Stimulated activated CD4-positive, alpha-beta T cell treated with anti-CD3 and anti-CD28 coated beads, Interleukin-15, amount 100 ng/mL, for 1 hour (primary cell): ENCODE results near the gene FCHSD2.
"Not testable (repeated sequence)": the region's sequence is repeated elsewhere in the genome, so short reads cannot be mapped to it uniquely, and the experiment has no call there.

Source experiments
- DNase-seq, 2 donors: peaks; one replicate each; pipeline ENCODE4 v3.0.0-alpha.2; 2020; ENCODE audit warnings: low read depth in 1 of 2, low spot score in 1 of 2

Gene FCHSD2

DNA sequence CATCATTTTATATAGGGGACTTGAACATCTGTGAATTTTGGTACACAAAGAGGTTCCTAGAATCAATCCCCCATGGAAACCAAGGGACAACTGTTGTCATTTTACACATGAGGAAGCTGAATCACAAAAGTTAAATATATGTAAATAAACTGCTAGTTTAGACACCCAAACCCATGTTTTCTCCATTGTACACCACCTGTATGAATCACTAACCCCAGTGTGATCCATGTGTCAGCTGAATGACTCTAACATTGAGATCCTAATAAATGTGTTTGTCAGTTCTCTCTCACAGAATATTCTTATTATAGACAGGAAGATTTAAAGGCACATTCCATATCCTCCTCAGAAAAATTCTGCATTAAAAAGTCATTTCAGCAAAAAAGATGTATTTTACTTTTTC lies 244.6 kb downstream of the FCHSD2 start:
- DNase-seq, result no peak

DNA sequence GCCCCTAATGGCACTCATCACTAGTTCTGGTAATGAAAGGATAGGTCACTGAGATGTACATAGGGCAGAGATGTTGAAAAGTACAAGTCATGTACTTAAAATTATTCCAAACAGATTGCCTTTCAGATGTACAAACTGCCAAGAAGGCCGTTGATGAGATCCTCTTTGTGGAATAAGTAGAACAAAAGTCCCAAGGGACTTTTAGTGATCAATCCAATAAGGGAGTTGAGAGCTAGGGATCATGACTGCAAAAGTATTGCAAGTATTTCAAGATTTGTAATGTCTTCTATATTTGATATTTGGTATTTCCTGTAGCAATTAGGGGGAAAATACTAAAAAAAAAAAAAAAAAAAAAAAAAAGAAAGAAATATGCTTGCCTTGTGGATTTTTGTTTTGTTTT lies 245.7 kb downstream of the FCHSD2 start:
- DNase-seq, result no peak

DNA sequence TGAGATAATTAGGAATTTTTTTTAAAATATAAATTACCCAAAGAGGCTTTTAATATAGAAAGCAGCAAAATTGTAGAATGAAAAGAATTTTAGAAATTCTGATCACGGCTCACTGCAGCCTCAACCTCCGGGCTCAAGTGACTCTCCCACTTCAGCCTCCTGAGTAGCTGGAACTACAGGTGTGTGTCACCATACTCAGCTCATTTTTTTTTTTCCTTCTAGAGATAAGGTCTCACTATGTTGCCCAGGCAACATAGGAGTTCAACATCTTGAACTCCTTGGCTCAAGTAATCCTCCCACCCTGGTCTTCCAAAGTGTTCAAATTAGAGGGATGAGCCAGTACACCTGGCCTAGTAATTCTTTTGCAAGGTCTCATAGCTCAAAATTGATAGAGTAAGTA lies 251.2 kb downstream of the FCHSD2 start:
- no peak for DNase-seq

GRCh38 chr11:72886619-72887018 lies 255.5 kb downstream of the FCHSD2 start:
- no peak for DNase-seq

DNA sequence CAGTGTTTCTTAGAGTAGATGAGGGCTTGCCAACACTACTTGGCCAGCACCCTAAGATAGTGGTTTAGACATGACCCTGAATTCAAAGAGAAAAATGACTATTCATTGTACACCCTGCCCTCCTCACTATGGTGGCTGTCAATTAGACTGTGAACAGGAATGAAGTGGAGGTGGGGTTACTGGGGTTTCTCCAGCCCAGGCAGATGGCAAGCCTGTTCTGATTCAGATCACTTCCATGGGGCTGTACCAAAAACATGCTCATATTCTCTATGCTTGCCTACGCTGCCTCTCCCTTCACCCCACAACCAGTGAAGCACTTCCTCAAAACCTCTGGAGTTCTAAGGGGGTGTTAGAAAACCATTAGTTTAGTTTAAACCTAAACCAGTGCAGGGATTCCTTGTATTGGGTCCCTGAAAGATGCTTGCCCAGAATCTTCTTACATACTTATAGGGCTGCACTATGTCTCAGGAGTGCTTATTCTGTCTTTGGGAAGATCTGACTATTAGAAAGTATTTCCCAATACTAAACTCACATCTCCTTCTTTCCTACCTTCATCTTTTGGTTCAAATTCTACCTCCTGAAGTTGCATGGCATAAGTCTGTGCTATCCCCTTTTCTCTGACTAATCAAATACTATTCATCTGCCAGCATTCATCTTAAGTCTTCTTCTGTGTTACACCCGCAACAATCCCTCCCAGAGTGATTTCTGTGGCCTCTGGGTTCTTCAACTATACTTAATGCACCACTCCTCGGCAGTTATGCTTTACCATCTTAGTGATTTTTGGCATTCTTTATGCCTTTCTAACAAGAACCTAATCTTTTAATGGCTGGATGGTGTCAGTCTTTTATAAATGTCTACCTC lies 256.1 kb downstream of the FCHSD2 start:
- no peak for DNase-seq

DNA sequence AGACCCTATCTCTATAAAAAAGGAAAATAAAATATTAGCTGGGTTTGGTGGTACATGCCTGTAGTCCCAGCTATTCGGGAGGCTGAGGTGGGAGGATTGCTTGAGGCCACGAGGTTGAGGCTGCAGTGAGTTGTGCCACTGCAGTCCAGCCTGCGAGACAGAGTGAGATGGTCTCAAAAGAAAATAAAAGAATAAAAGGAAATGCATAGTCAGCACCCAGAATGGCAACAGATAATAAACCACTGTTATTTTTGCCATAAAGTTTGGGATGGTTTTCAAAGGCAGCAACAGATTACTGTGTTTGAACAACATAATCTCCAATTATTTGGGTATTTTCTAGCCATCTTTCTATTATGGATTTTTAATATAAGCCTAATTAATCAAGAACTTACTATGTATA lies 266.0 kb downstream of the FCHSD2 start:
- no peak for DNase-seq

DNA sequence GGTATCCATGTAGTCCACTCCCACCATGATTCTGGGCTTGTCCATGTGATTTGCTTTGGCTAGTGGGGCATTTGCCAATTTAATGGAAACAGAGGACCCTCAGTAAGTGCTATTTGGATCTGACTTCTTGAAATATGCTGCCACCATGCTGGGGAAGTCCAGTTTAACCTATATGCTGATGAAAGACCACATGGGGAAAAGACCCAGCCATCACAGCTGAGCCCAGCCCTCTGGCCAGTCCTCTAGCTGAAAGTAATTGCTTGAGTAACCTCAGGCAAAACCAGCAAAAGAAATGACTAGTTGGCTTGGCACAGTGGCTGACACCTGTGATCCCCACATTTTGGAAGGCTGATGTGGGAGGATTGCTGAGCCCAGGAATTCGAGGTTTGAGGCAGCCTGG lies 266.4 kb downstream of the FCHSD2 start:
- DNase-seq, result no peak

DNA sequence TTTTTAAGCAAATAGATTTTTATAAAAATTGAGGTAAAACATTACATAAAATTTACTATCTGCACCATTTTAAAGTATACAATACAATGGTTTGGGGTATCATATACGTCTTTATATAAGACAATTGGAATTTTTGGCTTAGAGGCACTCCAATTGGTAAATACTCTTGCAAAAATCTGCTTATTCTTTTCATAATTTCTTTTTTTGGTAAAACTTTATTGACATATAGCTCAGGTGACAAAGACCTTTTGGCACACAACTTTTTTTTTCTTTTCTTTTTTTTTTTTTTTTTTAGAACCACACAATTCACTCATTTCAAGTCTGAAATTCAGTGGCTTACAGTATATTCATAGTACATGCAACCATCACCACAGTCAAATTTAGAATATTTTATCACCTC lies 270.1 kb downstream of the FCHSD2 start:
- no peak for DNase-seq

GRCh38 chr11:72871119-72871518 lies 271.0 kb downstream of the FCHSD2 start:
- DNase-seq, result no peak

GRCh38 chr11:72869831-72870230 lies 272.3 kb downstream of the FCHSD2 start:
- no peak for DNase-seq

DNA sequence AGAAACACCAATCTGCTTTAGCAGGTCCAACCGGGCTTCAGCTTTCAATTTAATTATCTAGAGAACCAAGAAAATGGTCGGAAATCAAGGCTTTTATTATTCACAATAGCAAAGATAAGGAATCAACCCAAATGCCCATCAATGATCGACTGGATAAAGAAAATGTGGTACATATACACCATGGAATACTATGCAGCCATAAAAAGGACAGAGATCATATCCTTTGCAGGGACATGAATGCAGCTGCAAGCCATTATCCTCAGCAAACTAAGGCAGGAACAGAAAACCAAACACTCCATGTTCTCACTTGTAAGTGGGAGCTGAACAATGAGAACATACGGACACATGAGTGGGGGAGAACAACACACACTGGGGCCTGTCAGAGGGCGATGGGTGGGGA lies 274.1 kb downstream of the FCHSD2 start:
- DNase-seq, result no peak

- no peak for DNase-seq
These were observed 277.1 kb downstream of the FCHSD2 start for GRCh38 chr11:72864702-72865655.

DNA sequence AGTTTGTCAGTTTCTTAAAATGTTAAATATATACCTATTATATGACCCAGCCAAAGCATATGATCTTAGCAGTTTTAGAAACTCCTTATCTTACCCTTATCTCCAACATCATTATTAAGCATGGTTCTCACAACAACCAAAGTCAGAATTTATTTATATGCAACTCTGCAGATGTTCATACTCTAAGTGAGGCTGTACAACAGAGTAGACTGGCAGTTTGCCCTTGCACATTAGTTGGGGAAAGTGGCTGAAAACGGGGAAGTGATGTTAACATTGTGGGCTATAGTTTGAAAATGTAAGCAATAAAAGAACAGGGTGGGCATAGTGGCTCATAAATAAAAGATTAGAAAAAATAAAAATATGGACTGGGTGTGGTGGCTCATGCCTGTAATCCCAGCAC lies 278.2 kb downstream of the FCHSD2 start:
- DNase-seq, result no peak

- no peak for DNase-seq
These were observed 279.0 kb downstream of the FCHSD2 start for GRCh38 chr11:72863091-72863490.

- no peak for DNase-seq
These were observed 281.5 kb downstream of the FCHSD2 start for GRCh38 chr11:72860592-72860991.

GRCh38 chr11:72860010-72860409 lies 282.1 kb downstream of the FCHSD2 start:
- no peak for DNase-seq

- no peak for DNase-seq
These were observed 283.0 kb downstream of the FCHSD2 start for GRCh38 chr11:72859126-72859525.

- DNase-seq, result not testable (repeated sequence)
These were observed 283.9 kb downstream of the FCHSD2 start for GRCh38 chr11:72858267-72858666.

- no peak for DNase-seq
These were observed 285.4 kb downstream of the FCHSD2 start for GRCh38 chr11:72856551-72857345.

- no peak for DNase-seq
These were observed 286.1 kb downstream of the FCHSD2 start for GRCh38 chr11:72856065-72856464.

GRCh38 chr11:72851726-72852125 lies 290.4 kb downstream of the FCHSD2 start:
- no peak for DNase-seq
